Keratinocyte (primary cell): ENCODE results near the gene GNLY. TPM values are rescaled to one million over a fixed set of nuclear protein-coding genes. Genes with fewer than 3 reads are reported as not detected.

Experiments used
- DNase-seq: peaks from one replicate; pipeline ENCODE4 v3.0.0-alpha.2; 2011; ENCODE audit warnings: low read depth, missing footprints, low spot score
- FAIRE-seq: peaks from 2 replicates; lab custom pipeline; 2011; peaks lifted over from hg19 to GRCh38; lab: Jason Lieb, UNC
- H2AFZ ChIP-seq: 2 replicates; pipeline ENCODE4 v1.6.0; 2012; ENCODE audit warnings: low read length, control low read depth, inconsistent platforms; ENCODE audit not compliant: control insufficient read depth
- H3K27ac ChIP-seq: 2 replicates; pipeline ENCODE4 v1.5.1; 2011; ENCODE audit warnings: low read length; ENCODE audit not compliant: control insufficient read depth, insufficient read depth
- H3K27me3 ChIP-seq: 3 replicates; pipeline ENCODE4 v1.6.0; 2011; ENCODE audit warnings: low read length; ENCODE audit not compliant: control insufficient read depth, insufficient read depth; ENCODE audit errors: extremely low read depth
- H3K36me3 ChIP-seq, 2 experiments: 2 replicates in 1 of 2; 3 replicates in 1 of 2; pipeline ENCODE4 v1.5.1; 2011; ENCODE audit warnings: low read length in 2 of 2, mild to moderate bottlenecking in 1 of 2; ENCODE audit not compliant: control insufficient read depth in 2 of 2, insufficient read depth in 2 of 2; ENCODE audit errors: extremely low read depth in 1 of 2
- H3K4me1 ChIP-seq: 3 replicates; pipeline ENCODE4 v1.5.1; 2011; ENCODE audit warnings: low read length; ENCODE audit not compliant: control insufficient read depth, insufficient read depth; ENCODE audit errors: extremely low read depth
- H3K4me2 ChIP-seq: 3 replicates; pipeline ENCODE4 v1.6.0; 2011; ENCODE audit warnings: low read depth, low read length; ENCODE audit not compliant: control insufficient read depth, insufficient read depth; ENCODE audit errors: extremely low read depth
- H3K4me3 ChIP-seq, 3 experiments: fragments of 200-600 bp in 1 of 3; sonication (generic) in 1 of 3; 2 replicates in 2 of 3; 3 replicates in 1 of 3; pipeline ENCODE4 v1.5.1; 2011 to 2016; ENCODE audit warnings: low read length in 3 of 3, mild to moderate bottlenecking in 3 of 3, control low read depth in 2 of 3, inconsistent platforms in 1 of 3, low read depth in 1 of 3, mixed read lengths in 1 of 3, mixed run types in 1 of 3, moderate library complexity in 1 of 3; ENCODE audit not compliant: control insufficient read depth in 2 of 3, insufficient read depth in 2 of 3; ENCODE audit errors: extremely low read depth in 1 of 3
- H3K79me2 ChIP-seq: 2 replicates; pipeline ENCODE4 v1.6.0; 2012; ENCODE audit warnings: low read length; ENCODE audit not compliant: control insufficient read depth, insufficient read depth
- H3K9ac ChIP-seq: 3 replicates; pipeline ENCODE4 v1.6.0; 2011; ENCODE audit warnings: low read length; ENCODE audit not compliant: control insufficient read depth, insufficient read depth; ENCODE audit errors: extremely low read depth
- H3K9me1 ChIP-seq: 3 replicates; pipeline ENCODE4 v1.6.0; 2011; ENCODE audit warnings: low read length; ENCODE audit not compliant: control insufficient read depth, insufficient read depth; ENCODE audit errors: extremely low read depth
- H3K9me3 ChIP-seq: 2 replicates; pipeline ENCODE4 v1.5.1; 2012; ENCODE audit warnings: low read depth, low read length; ENCODE audit not compliant: control insufficient read depth
- H4K20me1 ChIP-seq: 3 replicates; pipeline ENCODE4 v1.6.0; 2011; ENCODE audit warnings: low read length; ENCODE audit not compliant: control insufficient read depth, insufficient read depth; ENCODE audit errors: extremely low read depth
- EZH2 ChIP-seq: IDR thresholded peaks from one replicate; pipeline ENCODE4 v1.6.1; 2012; ENCODE audit warnings: inconsistent platforms, mild to moderate bottlenecking, low read length, moderate library complexity
- dilution Hi-C: fragments of 300-500 bp; cut with MboI; formaldehyde crosslinking; loops from one replicate; pipeline ENCODE4 v1.7.0; 2020; ENCODE audit warnings: low sequenced_read_pairs; ENCODE audit not compliant: extremely low pct_ligation_motif_present
- polyA plus RNA-seq, 5 experiments: library from polyadenylated mRNA; depleted of rRNA in 3 of 5; stranded (reverse) in 3 of 5; stranded (forward) in 1 of 5; unstranded in 1 of 5; fragments of >200 nt; gene quantifications; 1 replicate in 1 of 5; 2 replicates in 3 of 5; 3 replicates in 1 of 5; pipeline versions ENCODE4 v1.2.1 to v1.2.3, GENCODE V29; 2011 to 2012; ENCODE audit warnings: missing spikeins in 2 of 5, low read depth in 1 of 5, low replicate concordance in 1 of 5
- TF ChIP-seq, protein P1 (sequence below), 3 experiments: IDR thresholded peaks in 1 of 3; conservative IDR thresholded peaks in 1 of 3; optimal IDR thresholded peaks in 1 of 3; 2 replicates in 2 of 3; 3 replicates in 1 of 3; pipeline versions ENCODE3 to v1.5.1; 2011; ENCODE audit warnings: low read length in 3 of 3, mild to moderate bottlenecking in 3 of 3, moderate library complexity in 2 of 3, control low read depth in 1 of 3, inconsistent platforms in 1 of 3; ENCODE audit not compliant: insufficient read depth in 2 of 3; ENCODE audit errors: extremely low read depth in 1 of 3

Gene GNLY
- polyA plus RNA-seq, 1 donor (not counting 4 experiments of a cell fraction or from before 2014, with no cell fraction given): not detected

GRCh38 chr2:85650456-85650855, 43.7 kb upstream of the GNLY start:
- TF ChIP-seq EZH2: no peak
- TF ChIP-seq, protein P1, sequence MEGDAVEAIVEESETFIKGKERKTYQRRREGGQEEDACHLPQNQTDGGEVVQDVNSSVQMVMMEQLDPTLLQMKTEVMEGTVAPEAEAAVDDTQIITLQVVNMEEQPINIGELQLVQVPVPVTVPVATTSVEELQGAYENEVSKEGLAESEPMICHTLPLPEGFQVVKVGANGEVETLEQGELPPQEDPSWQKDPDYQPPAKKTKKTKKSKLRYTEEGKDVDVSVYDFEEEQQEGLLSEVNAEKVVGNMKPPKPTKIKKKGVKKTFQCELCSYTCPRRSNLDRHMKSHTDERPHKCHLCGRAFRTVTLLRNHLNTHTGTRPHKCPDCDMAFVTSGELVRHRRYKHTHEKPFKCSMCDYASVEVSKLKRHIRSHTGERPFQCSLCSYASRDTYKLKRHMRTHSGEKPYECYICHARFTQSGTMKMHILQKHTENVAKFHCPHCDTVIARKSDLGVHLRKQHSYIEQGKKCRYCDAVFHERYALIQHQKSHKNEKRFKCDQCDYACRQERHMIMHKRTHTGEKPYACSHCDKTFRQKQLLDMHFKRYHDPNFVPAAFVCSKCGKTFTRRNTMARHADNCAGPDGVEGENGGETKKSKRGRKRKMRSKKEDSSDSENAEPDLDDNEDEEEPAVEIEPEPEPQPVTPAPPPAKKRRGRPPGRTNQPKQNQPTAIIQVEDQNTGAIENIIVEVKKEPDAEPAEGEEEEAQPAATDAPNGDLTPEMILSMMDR (optimal IDR thresholded peaks at IDR 0.05 in 1 of 3, IDR thresholded peaks at IDR 0.05 in 1 of 3, conservative IDR thresholded peaks at IDR 0.05 in 1 of 3; ENCODE audit: extremely low read depth in 1 of 3, insufficient read depth in 2 of 3, low read length in 3 of 3): no peak
- Histone ChIP-seq H3K27ac (no peak overlapping the region), H4K20me1 (no peaks in the 10 kb centered on the region), H3K4me1 (no peaks in the 10 kb centered on the region), H3K27me3 (no peaks in the 10 kb centered on the region), H3K4me2 (no peak overlapping the region), H3K4me3 (no peak overlapping the region), H3K9me1 (no peaks in the 10 kb centered on the region), H3K9ac (no peak overlapping the region), H3K36me3 (peaks cover 19 to 29% of the 10 kb centered on the region in 2 experiments), H3K79me2 (no peaks in the 10 kb centered on the region), H2AFZ (no peak overlapping the region), H3K9me3 (no peaks in the 10 kb centered on the region)
- dilution Hi-C loops: no loop called here
- FAIRE-seq: no peak
- no peak for DNase-seq

DNA sequence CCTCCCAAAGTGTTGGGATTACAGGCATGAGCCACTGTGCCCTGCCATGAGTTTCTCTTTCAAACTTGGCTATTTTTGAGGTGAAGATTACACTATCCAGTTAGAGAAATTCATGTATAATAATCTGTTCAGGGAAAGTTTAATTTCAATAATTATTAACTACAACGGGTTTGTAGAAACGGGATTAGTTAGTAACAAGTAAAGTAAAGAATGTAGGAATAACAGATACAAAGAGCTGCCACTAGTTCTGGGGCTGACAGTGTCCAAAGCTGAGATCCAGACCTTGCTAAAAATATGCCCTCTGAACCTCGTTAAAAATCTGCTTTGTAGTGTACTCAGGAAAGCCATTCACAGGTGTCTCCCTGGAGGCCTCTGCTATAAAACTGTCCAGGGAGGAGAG, 43.1 kb upstream of the GNLY start:
- FAIRE-seq: no peak
- H3K79me2 ChIP-seq: no peaks in the 10 kb centered on the region
- H3K9me3 ChIP-seq: no peaks in the 10 kb centered on the region
- no peaks in the 10 kb centered on the region for H3K9me1 ChIP-seq
- H3K9ac ChIP-seq: no peak overlapping the region
- dilution Hi-C loops: no loop called here
- no peak overlapping the region for H2AFZ ChIP-seq
- H3K4me3 ChIP-seq: no peak overlapping the region
- no peaks in the 10 kb centered on the region for H3K4me1 ChIP-seq
- no peak overlapping the region for H3K27ac ChIP-seq
- no peaks in the 10 kb centered on the region for H3K27me3 ChIP-seq
- TF ChIP-seq EZH2: no peak
- TF ChIP-seq, protein P1 (optimal IDR thresholded peaks at IDR 0.05 in 1 of 3, IDR thresholded peaks at IDR 0.05 in 1 of 3, conservative IDR thresholded peaks at IDR 0.05 in 1 of 3; ENCODE audit: extremely low read depth in 1 of 3, insufficient read depth in 2 of 3, low read length in 3 of 3): no peak
- H3K4me2 ChIP-seq: no peak overlapping the region
- DNase-seq: no peak
- H4K20me1 ChIP-seq: no peaks in the 10 kb centered on the region
- peaks cover 24 to 32% of the 10 kb centered on the region in 2 experiments for H3K36me3 ChIP-seq
